ENCODE data around the gene FTCD. TPM values are rescaled to one million over a fixed set of nuclear protein-coding genes. Genes with fewer than 3 reads are reported as not detected.
"Not testable (repeated sequence)": the region's sequence is repeated elsewhere in the genome, so short reads cannot be mapped to it uniquely, and the experiment has no call there.

The FTCD gene
- total RNA-seq, 1 donor from 2014 or later, result not detected

- DNase-seq (ENCODE audit: low read depth in 2 of 2), result no peak
Measured at GRCh38 chr21:46111857-46112724, 43.3 kb downstream of the FTCD start.

DNA sequence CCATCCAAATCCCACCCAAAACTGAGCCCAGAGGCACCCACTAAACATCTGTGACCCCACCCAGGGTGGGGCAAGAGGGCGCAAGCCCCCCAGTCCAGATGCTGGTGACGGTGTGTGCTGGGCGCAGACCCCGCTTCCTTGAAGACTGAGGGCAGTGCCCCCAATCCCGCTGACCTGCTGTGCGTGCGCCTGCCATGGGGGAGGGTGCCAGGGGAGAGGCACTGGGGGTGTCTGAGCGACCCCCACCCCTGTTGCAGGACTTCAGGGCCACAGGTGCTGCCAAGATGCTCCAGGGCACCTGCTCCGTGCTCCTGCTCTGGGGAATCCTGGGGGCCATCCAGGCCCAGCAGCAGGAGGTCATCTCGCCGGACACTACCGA, 44.2 kb downstream of the FTCD start:
- DNase-seq (ENCODE audit: low read depth in 2 of 2), result no peak

- no peak for DNase-seq (ENCODE audit: low read depth in 2 of 2)
Measured at GRCh38 chr21:46110499-46111192, 44.7 kb downstream of the FTCD start.

DNA sequence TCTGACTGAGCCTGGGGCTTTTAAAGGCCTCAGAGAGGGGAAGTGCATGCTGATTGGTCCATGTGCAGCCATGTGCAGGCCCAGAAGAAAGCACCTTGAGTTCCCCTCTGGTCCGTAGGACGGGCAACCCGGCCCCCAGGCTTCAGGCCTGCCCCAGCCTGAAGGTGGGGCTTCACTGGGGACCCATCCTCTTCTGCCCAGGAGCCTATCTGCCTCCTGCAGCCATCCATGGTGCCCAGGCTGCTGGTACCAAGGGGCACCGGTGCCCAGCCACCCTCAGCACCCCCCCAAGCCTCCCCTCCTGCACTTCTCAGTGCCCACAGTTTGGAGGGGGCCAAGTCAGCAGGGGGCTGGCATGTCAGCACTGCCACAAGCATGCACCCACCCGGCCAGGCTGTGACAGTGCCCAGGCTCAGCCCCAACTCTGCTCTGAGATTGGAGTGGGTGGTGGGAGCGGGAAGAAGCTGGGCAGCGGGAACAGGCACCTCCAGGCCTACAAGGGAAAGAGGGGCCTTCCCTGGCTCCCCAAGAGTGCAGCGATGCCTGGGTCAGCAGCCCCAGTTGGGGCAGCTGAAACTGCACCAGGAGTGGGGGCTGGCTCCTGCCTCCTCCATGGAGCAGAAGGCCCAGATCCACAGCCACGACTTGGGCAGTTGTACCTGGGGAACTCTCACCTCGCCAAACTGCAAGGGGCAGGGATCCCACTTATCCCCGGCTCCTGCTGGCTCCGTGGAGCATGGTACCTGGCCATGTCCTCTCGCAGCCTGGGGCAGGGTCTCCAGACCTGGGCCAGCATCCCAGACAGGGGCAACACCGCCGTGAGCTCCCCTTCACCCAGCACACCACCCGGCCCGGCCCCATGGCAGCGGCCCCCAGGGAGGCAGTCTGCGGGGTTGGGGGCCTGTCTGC, 45.8 kb downstream of the FTCD start:
- DNase-seq (ENCODE audit: low read depth in 2 of 2), result no peak

GRCh38 chr21:46108827-46109312, 46.5 kb downstream of the FTCD start:
- DNase-seq (ENCODE audit: low read depth in 2 of 2), result no peak

GRCh38 chr21:46107376-46107775, 48.0 kb downstream of the FTCD start:
- DNase-seq (ENCODE audit: low read depth in 2 of 2), result not testable (repeated sequence)

- DNase-seq (ENCODE audit: low read depth in 2 of 2), result no peak
Measured at GRCh38 chr21:46104104-46104503, 51.3 kb downstream of the FTCD start.

- no peak for DNase-seq (ENCODE audit: low read depth in 2 of 2)
Measured at GRCh38 chr21:46100906-46101305, 54.5 kb downstream of the FTCD start.

GRCh38 chr21:46100426-46100825, 55.0 kb downstream of the FTCD start:
- no peak for DNase-seq (ENCODE audit: low read depth in 2 of 2)

GRCh38 chr21:46100020-46100419, 55.4 kb downstream of the FTCD start:
- no peak for DNase-seq (ENCODE audit: low read depth in 2 of 2)

- no peak for DNase-seq (ENCODE audit: low read depth in 2 of 2)
Measured at GRCh38 chr21:46099476-46099875, 55.9 kb downstream of the FTCD start.

GRCh38 chr21:46098303-46099141, 56.9 kb downstream of the FTCD start:
- DNase-seq (ENCODE audit: low read depth in 2 of 2), result no peak

GRCh38 chr21:46097336-46098293, 57.8 kb downstream of the FTCD start, which contains the start of gene COL6A2:
TSS of gene COL6A2 (plus strand) at chr21:46098112.
- DNase-seq (ENCODE audit: low read depth in 2 of 2), result peak in 1 of 2 donors; percentile 10

DNA sequence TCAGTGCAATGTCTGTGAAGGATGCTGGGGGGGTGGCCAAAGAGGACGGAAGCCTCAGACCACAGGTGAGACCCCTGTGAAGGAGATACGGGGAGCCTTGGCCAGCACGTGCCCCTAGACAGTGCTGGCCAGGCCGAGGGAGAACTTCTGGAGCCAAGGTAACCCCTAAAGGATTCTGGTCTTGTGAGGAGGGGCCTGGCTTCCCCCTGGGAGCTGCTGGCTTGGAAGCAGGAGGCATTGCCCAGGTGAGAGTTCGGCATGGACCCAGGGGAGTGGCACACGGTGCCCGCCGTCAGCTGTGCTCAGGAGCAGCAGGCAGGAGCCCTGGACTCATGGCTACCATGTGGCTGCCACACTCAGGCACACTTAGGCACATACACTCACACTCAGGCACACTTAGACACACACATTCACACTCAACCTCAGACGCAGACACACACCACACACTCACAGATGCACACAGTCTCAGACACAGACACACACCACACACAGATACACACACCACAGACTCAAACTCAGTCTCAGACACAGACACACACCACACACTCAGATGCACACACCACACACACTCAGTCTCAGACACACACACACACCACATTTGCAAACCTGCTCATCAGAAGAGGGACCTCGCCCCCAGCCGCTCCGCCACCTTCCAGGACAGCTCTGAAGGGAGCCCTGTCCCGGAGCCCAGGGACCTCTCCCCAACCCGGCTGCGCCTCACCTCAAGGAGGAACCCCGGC, 58.6 kb downstream of the FTCD start:
- no peak for DNase-seq (ENCODE audit: low read depth in 2 of 2)

- no peak for DNase-seq (ENCODE audit: low read depth in 2 of 2)
Measured at GRCh38 chr21:46095814-46096595, 59.4 kb downstream of the FTCD start.

DNA sequence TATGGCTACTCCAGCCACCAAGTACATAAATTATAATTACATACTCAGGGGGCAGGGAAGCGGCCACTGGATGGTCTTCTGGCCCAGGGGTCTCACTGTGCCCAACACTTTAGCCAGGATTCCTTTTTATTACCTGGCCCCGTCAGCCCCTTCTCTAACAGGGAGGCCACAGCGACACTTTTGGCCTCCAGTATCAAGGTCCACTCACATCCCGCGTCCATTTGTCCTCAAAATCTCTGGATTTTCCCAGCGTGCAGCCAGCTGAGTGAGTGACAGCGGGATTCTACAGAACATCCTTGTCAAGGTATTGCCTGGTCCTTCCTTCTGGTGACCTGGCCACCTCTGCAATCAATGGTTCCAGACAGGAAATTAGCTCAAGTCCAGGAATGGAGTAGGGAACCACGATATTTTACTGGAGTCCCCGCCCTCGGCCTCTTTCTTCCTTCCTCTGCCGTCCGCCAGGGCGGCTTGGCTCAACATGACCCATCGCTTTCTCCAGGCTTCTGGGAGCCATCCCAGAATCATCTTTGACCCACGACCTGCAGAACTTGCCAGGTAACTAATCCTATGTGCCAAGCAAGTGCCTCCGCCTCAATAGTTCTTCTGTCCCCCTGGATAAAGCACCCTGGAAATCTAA, 60.2 kb downstream of the FTCD start:
- DNase-seq (ENCODE audit: low read depth in 2 of 2), result no peak

GRCh38 chr21:46094401-46095082, 60.8 kb downstream of the FTCD start:
- DNase-seq (ENCODE audit: low read depth in 2 of 2), result no peak

All from lung microvascular endothelial cell (primary cell).